Neural cell (in vitro differentiated cells): ENCODE results near the gene TM9SF1. TPM values are rescaled to one million over a fixed set of nuclear protein-coding genes. Genes with fewer than 3 reads are reported as not detected.

Source experiments
- H2AFZ ChIP-seq: fragments of 200-600, 300-800 bp; sonication (generic), shearing (Covaris generic); 2 replicates; pipeline ENCODE4 v1.6.0; 2014; ENCODE audit warnings: low read depth, mild to moderate bottlenecking, antibody characterized with exemption, low read length, moderate library complexity
- H3F3A ChIP-seq: fragments of 200-600 bp; shearing (Covaris generic); 2 replicates; pipeline ENCODE4 v1.6.1; 2016; ENCODE audit warnings: mild to moderate bottlenecking, moderate library complexity, mixed read lengths, antibody characterized with exemption, low read length; ENCODE audit not compliant: insufficient read depth, poor library complexity, severe bottlenecking
- H3K27ac ChIP-seq: fragments of 200-600, 300-800 bp; sonication (generic), shearing (Covaris generic); 2 replicates; pipeline ENCODE4 v1.5.1; 2014; ENCODE audit warnings: mild to moderate bottlenecking, low read length, moderate library complexity
- H3K27me3 ChIP-seq: fragments of 300-800, 200-600 bp; sonication (generic), shearing (Covaris generic); 2 replicates; pipeline ENCODE4 v1.6.0; 2014; ENCODE audit warnings: mild to moderate bottlenecking, low read depth, low read length, moderate library complexity; ENCODE audit not compliant: insufficient read depth
- H3K36me3 ChIP-seq: fragments of 300-800, 200-600 bp; sonication (generic), shearing (Covaris generic); 2 replicates; pipeline ENCODE4 v1.5.1; 2014; ENCODE audit warnings: mild to moderate bottlenecking, antibody characterized with exemption, low read length, moderate library complexity; ENCODE audit not compliant: insufficient read depth
- H3K4me2 ChIP-seq: fragments of 300-800, 200-600 bp; sonication (generic), shearing (Covaris generic); 2 replicates; pipeline ENCODE4 v1.6.0; 2014; ENCODE audit warnings: mild to moderate bottlenecking, low read length
- H3K4me3 ChIP-seq: fragments of 300-800, 200-600 bp; sonication (generic), shearing (Covaris generic); 2 replicates; pipeline ENCODE4 v1.5.1; 2014; ENCODE audit warnings: mild to moderate bottlenecking, low read length, moderate library complexity
- H3K79me2 ChIP-seq: fragments of 200-600 bp; shearing (Covaris generic); replicated peaks from 2 replicates; pipeline ENCODE4 v1.6.0; 2014; ENCODE audit warnings: mild to moderate bottlenecking, low read length, moderate library complexity; ENCODE audit not compliant: insufficient read depth
- H3K9ac ChIP-seq: fragments of 300-800, 200-600 bp; sonication (generic), shearing (Covaris generic); 2 replicates; pipeline ENCODE4 v1.6.1; 2016; ENCODE audit warnings: mild to moderate bottlenecking, low read length, mixed read lengths
- H3K9me2 ChIP-seq: fragments of 200-600 bp; shearing (Covaris generic); 2 replicates; pipeline ENCODE4 v1.6.1; 2016; ENCODE audit warnings: mild to moderate bottlenecking, low read length, mixed read lengths; ENCODE audit not compliant: insufficient read depth
- H3K9me3 ChIP-seq: fragments of 200-600, 300-800 bp; sonication (generic), shearing (Covaris generic); 2 replicates; pipeline ENCODE4 v1.6.1; 2016; ENCODE audit warnings: mild to moderate bottlenecking, mixed run types, low read length, moderate library complexity, mixed read lengths
- H4K20me1 ChIP-seq: fragments of 200-600 bp; shearing (Covaris generic); 2 replicates; pipeline ENCODE4 v1.6.1; 2016; ENCODE audit warnings: mild to moderate bottlenecking, mixed run types; ENCODE audit not compliant: insufficient read depth
- EP300 ChIP-seq: fragments of 450-650 bp; conservative IDR thresholded peaks from 2 replicates; pipeline ENCODE4 v1.6.1; 2014; ENCODE audit warnings: antibody characterized with exemption, mild to moderate bottlenecking, moderate library complexity; ENCODE audit not compliant: poor library complexity, severe bottlenecking
- EZH2 ChIP-seq: fragments of 200-600, 300-800 bp; shearing (Covaris generic), sonication (generic); IDR thresholded peaks from 2 replicates; pipeline ENCODE4 v1.6.1; 2014; ENCODE audit warnings: antibody characterized with exemption, low read length, borderline replicate concordance, mild to moderate bottlenecking; ENCODE audit not compliant: insufficient read depth, poor library complexity, severe bottlenecking
- MXI1 ChIP-seq: fragments of 450-650 bp; conservative IDR thresholded peaks from 2 replicates; pipeline ENCODE4 v1.6.1; 2014; ENCODE audit warnings: antibody characterized with exemption, mild to moderate bottlenecking; ENCODE audit not compliant: poor library complexity, severe bottlenecking
- POLR2AphosphoS5 ChIP-seq: IDR thresholded peaks from 2 replicates; pipeline ENCODE4 v1.6.1; 2012
- RAD21 ChIP-seq: fragments of 450-650 bp; conservative IDR thresholded peaks from 2 replicates; pipeline ENCODE4 v1.6.1; 2014; ENCODE audit warnings: antibody characterized with exemption, mild to moderate bottlenecking, moderate library complexity
- SMC3 ChIP-seq: fragments of 450-650 bp; conservative IDR thresholded peaks from 2 replicates; pipeline ENCODE4 v1.6.1; 2014; ENCODE audit warnings: antibody characterized with exemption, mild to moderate bottlenecking, moderate library complexity; ENCODE audit not compliant: poor library complexity
- TAF1 ChIP-seq: IDR thresholded peaks from 2 replicates; pipeline ENCODE4 v1.6.1; 2012; ENCODE audit warnings: low read depth
- polyA plus RNA-seq: library from polyadenylated mRNA; depleted of rRNA; stranded (reverse); fragments of >200 nt; gene quantifications from 2 replicates; pipeline ENCODE4 v1.2.3, GENCODE V29; 2014
- TF ChIP-seq, protein P1 (sequence below): fragments of 450-650 bp; IDR thresholded peaks from 2 replicates; pipeline ENCODE4 v1.5.1; 2014; ENCODE audit warnings: antibody characterized with exemption, mild to moderate bottlenecking, moderate library complexity; ENCODE audit not compliant: poor library complexity, severe bottlenecking
- TF ChIP-seq, protein P2 (sequence below): IDR thresholded peaks from 2 replicates; pipeline ENCODE4 v1.6.1; 2012; ENCODE audit warnings: borderline replicate concordance

The TM9SF1 gene
- polyA plus RNA-seq, 1 donor from 2014 or later = 25.1 TPM

DNA sequence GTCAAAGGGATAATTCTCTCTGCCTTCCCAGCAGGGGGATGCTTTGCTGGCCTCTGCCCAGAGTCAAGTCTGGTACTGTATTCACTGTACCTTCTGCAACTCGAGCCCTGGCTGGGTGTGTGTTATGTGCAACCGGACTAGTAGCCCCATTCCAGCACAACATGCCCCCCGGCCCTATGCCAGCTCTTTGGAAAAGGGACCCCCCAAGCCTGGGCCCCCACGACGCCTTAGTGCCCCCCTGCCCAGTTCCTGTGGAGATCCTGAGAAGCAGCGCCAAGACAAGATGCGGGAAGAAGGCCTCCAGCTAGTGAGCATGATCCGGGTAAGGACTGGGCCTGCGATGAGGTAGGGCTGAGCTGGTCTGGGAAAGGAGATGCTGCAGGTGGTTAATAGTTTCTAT, 44.7 kb downstream of the TM9SF1 start:
- no peaks in the 10 kb centered on the region for H3K9me2 ChIP-seq
- H3K27me3 ChIP-seq = no peaks in the 10 kb centered on the region
- no peak overlapping the region for H3K4me3 ChIP-seq
- no peaks in the 10 kb centered on the region for H4K20me1 ChIP-seq
- peaks cover 9% of the 10 kb centered on the region for H3K79me2 ChIP-seq
- no peak overlapping the region for H2AFZ ChIP-seq
- no peak overlapping the region for H3K9ac ChIP-seq
- H3K9me3 ChIP-seq = no peaks in the 10 kb centered on the region
- TF ChIP-seq POLR2AphosphoS5 = no peak
- no peak for TF ChIP-seq EZH2
- no peak for TF ChIP-seq SMC3
- no peak for TF ChIP-seq MXI1
- TF ChIP-seq RAD21 = no peak
- no peak for TF ChIP-seq TAF1
- TF ChIP-seq, protein P1, sequence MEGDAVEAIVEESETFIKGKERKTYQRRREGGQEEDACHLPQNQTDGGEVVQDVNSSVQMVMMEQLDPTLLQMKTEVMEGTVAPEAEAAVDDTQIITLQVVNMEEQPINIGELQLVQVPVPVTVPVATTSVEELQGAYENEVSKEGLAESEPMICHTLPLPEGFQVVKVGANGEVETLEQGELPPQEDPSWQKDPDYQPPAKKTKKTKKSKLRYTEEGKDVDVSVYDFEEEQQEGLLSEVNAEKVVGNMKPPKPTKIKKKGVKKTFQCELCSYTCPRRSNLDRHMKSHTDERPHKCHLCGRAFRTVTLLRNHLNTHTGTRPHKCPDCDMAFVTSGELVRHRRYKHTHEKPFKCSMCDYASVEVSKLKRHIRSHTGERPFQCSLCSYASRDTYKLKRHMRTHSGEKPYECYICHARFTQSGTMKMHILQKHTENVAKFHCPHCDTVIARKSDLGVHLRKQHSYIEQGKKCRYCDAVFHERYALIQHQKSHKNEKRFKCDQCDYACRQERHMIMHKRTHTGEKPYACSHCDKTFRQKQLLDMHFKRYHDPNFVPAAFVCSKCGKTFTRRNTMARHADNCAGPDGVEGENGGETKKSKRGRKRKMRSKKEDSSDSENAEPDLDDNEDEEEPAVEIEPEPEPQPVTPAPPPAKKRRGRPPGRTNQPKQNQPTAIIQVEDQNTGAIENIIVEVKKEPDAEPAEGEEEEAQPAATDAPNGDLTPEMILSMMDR = no peak
- TF ChIP-seq EP300 = no peak
- TF ChIP-seq, protein P2, sequence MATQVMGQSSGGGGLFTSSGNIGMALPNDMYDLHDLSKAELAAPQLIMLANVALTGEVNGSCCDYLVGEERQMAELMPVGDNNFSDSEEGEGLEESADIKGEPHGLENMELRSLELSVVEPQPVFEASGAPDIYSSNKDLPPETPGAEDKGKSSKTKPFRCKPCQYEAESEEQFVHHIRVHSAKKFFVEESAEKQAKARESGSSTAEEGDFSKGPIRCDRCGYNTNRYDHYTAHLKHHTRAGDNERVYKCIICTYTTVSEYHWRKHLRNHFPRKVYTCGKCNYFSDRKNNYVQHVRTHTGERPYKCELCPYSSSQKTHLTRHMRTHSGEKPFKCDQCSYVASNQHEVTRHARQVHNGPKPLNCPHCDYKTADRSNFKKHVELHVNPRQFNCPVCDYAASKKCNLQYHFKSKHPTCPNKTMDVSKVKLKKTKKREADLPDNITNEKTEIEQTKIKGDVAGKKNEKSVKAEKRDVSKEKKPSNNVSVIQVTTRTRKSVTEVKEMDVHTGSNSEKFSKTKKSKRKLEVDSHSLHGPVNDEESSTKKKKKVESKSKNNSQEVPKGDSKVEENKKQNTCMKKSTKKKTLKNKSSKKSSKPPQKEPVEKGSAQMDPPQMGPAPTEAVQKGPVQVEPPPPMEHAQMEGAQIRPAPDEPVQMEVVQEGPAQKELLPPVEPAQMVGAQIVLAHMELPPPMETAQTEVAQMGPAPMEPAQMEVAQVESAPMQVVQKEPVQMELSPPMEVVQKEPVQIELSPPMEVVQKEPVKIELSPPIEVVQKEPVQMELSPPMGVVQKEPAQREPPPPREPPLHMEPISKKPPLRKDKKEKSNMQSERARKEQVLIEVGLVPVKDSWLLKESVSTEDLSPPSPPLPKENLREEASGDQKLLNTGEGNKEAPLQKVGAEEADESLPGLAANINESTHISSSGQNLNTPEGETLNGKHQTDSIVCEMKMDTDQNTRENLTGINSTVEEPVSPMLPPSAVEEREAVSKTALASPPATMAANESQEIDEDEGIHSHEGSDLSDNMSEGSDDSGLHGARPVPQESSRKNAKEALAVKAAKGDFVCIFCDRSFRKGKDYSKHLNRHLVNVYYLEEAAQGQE = no peak
- H3F3A ChIP-seq = no peaks in the 10 kb centered on the region
- H3K27ac ChIP-seq = no peak overlapping the region
- H3K36me3 ChIP-seq = no peaks in the 10 kb centered on the region
- H3K4me2 ChIP-seq = no peak overlapping the region

DNA sequence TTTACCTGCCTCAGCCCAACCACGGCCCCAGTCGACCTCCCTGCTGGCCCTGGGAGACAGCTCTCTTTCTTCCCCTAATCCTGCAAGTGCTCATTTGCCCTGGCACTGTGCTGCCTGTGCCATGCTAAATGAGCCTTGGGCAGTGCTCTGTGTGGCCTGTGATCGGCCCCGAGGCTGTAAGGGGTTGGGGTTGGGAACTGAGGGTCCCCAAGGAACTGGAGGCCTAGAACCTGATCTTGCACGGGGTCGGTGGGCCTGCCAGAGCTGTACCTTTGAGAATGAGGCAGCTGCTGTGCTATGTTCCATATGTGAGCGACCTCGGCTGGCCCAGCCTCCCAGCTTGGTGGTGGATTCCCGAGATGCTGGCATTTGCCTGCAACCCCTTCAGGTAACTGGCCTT, 45.2 kb downstream of the TM9SF1 start:
- Histone ChIP-seq H3K9me2 (no peaks in the 10 kb centered on the region), H4K20me1 (no peaks in the 10 kb centered on the region), H3K27ac (no peak overlapping the region), H3K4me3 (no peak overlapping the region), H3F3A (no peaks in the 10 kb centered on the region), H3K4me2 (no peak overlapping the region), H3K9me3 (no peaks in the 10 kb centered on the region), H2AFZ (no peak overlapping the region), H3K9ac (no peak overlapping the region), H3K36me3 (no peaks in the 10 kb centered on the region), H3K27me3 (no peaks in the 10 kb centered on the region), H3K79me2 (peaks cover 9% of the 10 kb centered on the region)
- no peak for TF ChIP-seq MXI1
- TF ChIP-seq POLR2AphosphoS5 = no peak
- TF ChIP-seq SMC3 = no peak
- no peak for TF ChIP-seq RAD21
- TF ChIP-seq EP300 = no peak
- TF ChIP-seq, protein P2 = no peak
- no peak for TF ChIP-seq EZH2
- no peak for TF ChIP-seq TAF1
- TF ChIP-seq, protein P1 = no peak
